Neuronal stem cell (in vitro differentiated cells): ENCODE measurements around the gene NFATC3.

Experiments used
- DNase-seq: peaks from one replicate; pipeline ENCODE4 v3.0.0-alpha.2; 2013; ENCODE audit warnings: low spot score
- H2AFZ ChIP-seq: one replicate; pipeline ENCODE4 v1.6.1; 2013; ENCODE audit warnings: mild to moderate bottlenecking, low read length, inconsistent platforms
- H2AK5ac ChIP-seq: 2 replicates; pipeline ENCODE4 v1.6.1; 2013; ENCODE audit warnings: low read depth, mild to moderate bottlenecking, inconsistent platforms, low read length, moderate library complexity, mixed read lengths
- H2BK120ac ChIP-seq: 2 replicates; pipeline ENCODE4 v1.6.1; 2013; ENCODE audit warnings: low read depth, mild to moderate bottlenecking, inconsistent platforms, low read length, moderate library complexity, mixed read lengths
- H2BK12ac ChIP-seq: one replicate; pipeline ENCODE4 v1.6.1; 2013; ENCODE audit warnings: low read length, inconsistent platforms
- H2BK15ac ChIP-seq: 2 replicates; pipeline ENCODE4 v1.6.1; 2013; ENCODE audit warnings: mild to moderate bottlenecking, low read length, inconsistent platforms, mixed read lengths
- H2BK5ac ChIP-seq: one replicate; pipeline ENCODE4 v1.6.1; 2013; ENCODE audit warnings: inconsistent platforms, mild to moderate bottlenecking, low read length, moderate library complexity
- H3K14ac ChIP-seq: one replicate; pipeline ENCODE4 v1.6.1; 2013; ENCODE audit warnings: low read length, inconsistent platforms
- H3K18ac ChIP-seq: 2 replicates; pipeline ENCODE4 v1.6.1; 2013; ENCODE audit warnings: low read length, inconsistent platforms
- H3K23ac ChIP-seq: 2 replicates; pipeline ENCODE4 v1.6.1; 2013; ENCODE audit warnings: low read depth, mild to moderate bottlenecking, mixed read lengths, low read length, inconsistent platforms; ENCODE audit not compliant: poor library complexity
- H3K27ac ChIP-seq: replicated peaks from 3 replicates; pipeline ENCODE4 v1.5.1; 2013; ENCODE audit warnings: low read length, inconsistent platforms
- H3K27me3 ChIP-seq, 3 experiments: 2 replicates each; pipeline ENCODE4 v1.6.1; 2013; ENCODE audit warnings: low read length in 3 of 3, mild to moderate bottlenecking in 2 of 3, inconsistent platforms in 1 of 3, low read depth in 1 of 3, mixed read lengths in 1 of 3, moderate library complexity in 1 of 3; ENCODE audit not compliant: control insufficient read depth in 3 of 3, insufficient read depth in 3 of 3
- H3K36me3 ChIP-seq, 2 donors: replicated peaks in 1 of 2; 2 replicates each; pipeline ENCODE4 v1.6.1; 2013; ENCODE audit warnings: low read length in 2 of 2; ENCODE audit not compliant: control insufficient read depth in 2 of 2, insufficient read depth in 2 of 2
- H3K4ac ChIP-seq: 2 replicates; pipeline ENCODE4 v1.6.1; 2013; ENCODE audit warnings: inconsistent platforms, mild to moderate bottlenecking, low read length, moderate library complexity
- H3K4me1 ChIP-seq, 2 donors: 1 replicate in 1 of 2; 2 replicates in 1 of 2; pipeline ENCODE4 v1.6.1; 2013; ENCODE audit warnings: low read length in 2 of 2, low read depth in 1 of 2; ENCODE audit not compliant: control insufficient read depth in 2 of 2, insufficient read depth in 1 of 2
- H3K4me2 ChIP-seq: one replicate; pipeline ENCODE4 v1.6.1; 2013; ENCODE audit warnings: mild to moderate bottlenecking, low read length, inconsistent platforms; ENCODE audit not compliant: insufficient read depth, poor library complexity, severe bottlenecking
- H3K4me3 ChIP-seq, 2 donors: 2 replicates each; pipeline ENCODE4 v1.5.1; 2013; ENCODE audit warnings: low read length in 2 of 2, mild to moderate bottlenecking in 2 of 2, inconsistent platforms in 1 of 2, moderate library complexity in 1 of 2
- H3K79me1 ChIP-seq: one replicate; pipeline ENCODE4 v1.6.1; 2013; ENCODE audit warnings: low read depth, mild to moderate bottlenecking, inconsistent platforms, low read length, moderate library complexity
- H3K9ac ChIP-seq: one replicate; pipeline ENCODE4 v1.6.1; 2013; ENCODE audit warnings: mild to moderate bottlenecking, low read depth, low read length, inconsistent platforms; ENCODE audit not compliant: poor library complexity
- H3K9me3 ChIP-seq, 2 donors: replicated peaks in 1 of 2; 2 replicates each; pipeline versions ENCODE3 to v1.6.1; 2013; ENCODE audit warnings: low read length in 2 of 2, mild to moderate bottlenecking in 2 of 2, inconsistent platforms in 1 of 2, low read depth in 1 of 2, mixed read lengths in 1 of 2, moderate library complexity in 1 of 2; ENCODE audit not compliant: control insufficient read depth in 2 of 2, insufficient read depth in 1 of 2
- H4K8ac ChIP-seq: one replicate; pipeline ENCODE4 v1.6.1; 2013; ENCODE audit warnings: low read depth, mild to moderate bottlenecking, inconsistent platforms, low read length, moderate library complexity
- H4K91ac ChIP-seq: one replicate; pipeline ENCODE4 v1.6.1; 2013; ENCODE audit warnings: low read length, low read depth, mild to moderate bottlenecking, inconsistent platforms; ENCODE audit not compliant: poor library complexity
- WGBS, 2 donors: extraction: QIAGEN DNeasy Blood & Tissue Kit; methylation state at CpG; one replicate each; pipeline ENCODE4 v1.1.7; 2013; ENCODE audit warnings: missing lambda C conversion rate in 2 of 2, mixed read lengths in 1 of 2; ENCODE audit not compliant: insufficient read length in 2 of 2, insufficient replicate concordance in 1 of 2; ENCODE audit errors: extremely low coverage in 2 of 2; 5-methylcytosine and 5-hydroxymethylcytosine counted together

NFATC3 gene

DNA sequence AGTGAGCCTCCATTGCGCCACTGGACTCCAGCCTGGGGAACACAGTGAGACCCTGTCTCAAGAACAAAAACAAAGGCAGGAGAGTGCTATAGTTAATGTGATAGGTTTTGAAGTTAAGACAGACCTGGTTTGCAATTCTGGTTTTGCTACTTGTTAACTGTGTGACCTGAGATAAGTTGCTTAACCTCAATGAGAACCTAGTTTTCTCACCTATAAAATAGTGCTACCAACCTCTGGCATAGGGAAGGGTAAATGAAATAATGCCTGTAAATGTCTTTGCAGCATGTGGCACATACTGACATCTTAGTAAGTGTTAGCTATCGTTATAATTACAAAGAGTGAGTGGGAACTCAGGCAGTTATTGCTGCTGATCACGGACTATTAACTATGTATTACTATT is 29.8 kb upstream of the NFATC3 start:
- no peak overlapping the region for H3K18ac ChIP-seq
- H2AFZ ChIP-seq: no peak overlapping the region
- no peak overlapping the region for H4K8ac ChIP-seq
- no peaks in the 10 kb centered on the region for H3K27me3 ChIP-seq
- no peak overlapping the region for H3K14ac ChIP-seq
- H3K4me1 ChIP-seq: no peaks in the 10 kb centered on the region
- no peak overlapping the region for H3K27ac ChIP-seq
- no peak overlapping the region for H2BK15ac ChIP-seq
- H3K9ac ChIP-seq: no peak overlapping the region
- no peak overlapping the region for H3K4me2 ChIP-seq
- H2BK5ac ChIP-seq: no peak overlapping the region
- H2BK120ac ChIP-seq: no peak overlapping the region
- WGBS, 2 donors: no CpG with 5 or more reads among the region's 3 CpGs
- no peak overlapping the region for H3K4ac ChIP-seq
- no peak overlapping the region for H2AK5ac ChIP-seq
- H3K9me3 ChIP-seq: no peaks in the 10 kb centered on the region
- no peak for DNase-seq
- H4K91ac ChIP-seq: no peak overlapping the region
- H3K4me3 ChIP-seq: no peak overlapping the region
- no peak overlapping the region for H3K23ac ChIP-seq
- peaks cover 9 to 73% of the 10 kb centered on the region in 2 donors for H3K36me3 ChIP-seq
- no peak overlapping the region for H2BK12ac ChIP-seq
- H3K79me1 ChIP-seq: no peaks in the 10 kb centered on the region

DNA sequence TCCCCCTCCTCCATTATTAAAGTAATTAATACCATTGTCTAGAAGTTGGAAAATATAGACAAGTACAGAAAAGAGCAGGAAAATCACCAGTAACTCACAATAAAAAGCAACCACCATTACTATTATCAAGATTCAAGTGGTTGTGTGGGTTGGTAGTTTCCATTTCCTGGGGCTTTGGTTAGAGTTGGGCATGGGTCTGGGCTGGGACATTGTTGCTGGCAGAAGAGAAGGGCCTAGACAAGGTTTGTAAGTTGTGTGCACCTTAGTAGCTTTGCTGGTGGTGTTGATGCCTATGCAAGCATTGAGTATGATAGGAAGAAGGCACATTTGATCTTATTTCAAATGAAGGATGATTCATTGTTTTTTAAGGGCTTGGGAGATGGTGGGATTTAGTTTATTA is 25.4 kb upstream of the NFATC3 start:
- no peaks in the 10 kb centered on the region for H3K79me1 ChIP-seq
- no peaks in the 10 kb centered on the region for H3K27me3 ChIP-seq
- no peak overlapping the region for H4K8ac ChIP-seq
- no peak overlapping the region for H3K9ac ChIP-seq
- no peak overlapping the region for H3K4me2 ChIP-seq
- H2BK12ac ChIP-seq: no peak overlapping the region
- no peak overlapping the region for H2AFZ ChIP-seq
- DNase-seq: no peak
- peaks cover 5 to 67% of the 10 kb centered on the region in 2 donors for H3K36me3 ChIP-seq
- H2BK15ac ChIP-seq: no peak overlapping the region
- no peak overlapping the region for H4K91ac ChIP-seq
- no peak overlapping the region for H3K14ac ChIP-seq
- H2AK5ac ChIP-seq: no peak overlapping the region
- no peak overlapping the region for H3K4me3 ChIP-seq
- no peak overlapping the region for H2BK5ac ChIP-seq
- no peaks in the 10 kb centered on the region for H3K9me3 ChIP-seq
- H3K4me1 ChIP-seq: peaks cover 0 to under 1% of the 10 kb centered on the region in 2 donors
- no peak overlapping the region for H2BK120ac ChIP-seq
- no peak overlapping the region for H3K18ac ChIP-seq
- no peak overlapping the region for H3K4ac ChIP-seq
- no peak overlapping the region for H3K27ac ChIP-seq
- H3K23ac ChIP-seq: no peak overlapping the region

GRCh38 chr16:68061396-68061795 is 23.8 kb upstream of the NFATC3 start:
- no peaks in the 10 kb centered on the region for H3K27me3 ChIP-seq
- no peak overlapping the region for H3K27ac ChIP-seq
- no peak overlapping the region for H3K18ac ChIP-seq
- no peak overlapping the region for H3K9ac ChIP-seq
- H3K23ac ChIP-seq: peak overlapping the region; percentile 9
- peaks cover 0 to 15% of the 10 kb centered on the region in 2 donors for H3K4me1 ChIP-seq
- H3K4ac ChIP-seq: no peak overlapping the region
- no peak for DNase-seq
- H3K36me3 ChIP-seq: peaks cover 4 to 54% of the 10 kb centered on the region in 2 donors
- WGBS, 2 donors: no CpG with 5 or more reads among the region's 3 CpGs
- no peak overlapping the region for H2BK120ac ChIP-seq
- no peaks in the 10 kb centered on the region for H3K79me1 ChIP-seq
- no peak overlapping the region for H2BK15ac ChIP-seq
- H2AK5ac ChIP-seq: no peak overlapping the region
- no peak overlapping the region for H3K14ac ChIP-seq
- no peak overlapping the region for H4K8ac ChIP-seq
- no peaks in the 10 kb centered on the region for H3K9me3 ChIP-seq
- H4K91ac ChIP-seq: no peak overlapping the region
- H3K4me2 ChIP-seq: no peak overlapping the region
- H2BK12ac ChIP-seq: no peak overlapping the region
- H3K4me3 ChIP-seq: no peak overlapping the region
- H2AFZ ChIP-seq: no peak overlapping the region
- peak overlapping the region; percentile 49 for H2BK5ac ChIP-seq

GRCh38 chr16:68062910-68063393 is 22.2 kb upstream of the NFATC3 start:
- Histone ChIP-seq H4K8ac (no peak overlapping the region), H2AK5ac (no peak overlapping the region), H3K4me2 (no peak overlapping the region), H3K4ac (no peak overlapping the region), H2BK5ac (no peak overlapping the region), H3K18ac (no peak overlapping the region), H4K91ac (no peak overlapping the region), H3K79me1 (no peaks in the 10 kb centered on the region), H2AFZ (no peak overlapping the region), H2BK15ac (no peak overlapping the region), H3K27ac (no peak overlapping the region), H3K4me3 (peak overlapping the region in 1 of 2 donors; percentile 20), H3K23ac (no peak overlapping the region), H3K9me3 (no peaks in the 10 kb centered on the region), H3K27me3 (no peaks in the 10 kb centered on the region), H3K14ac (no peak overlapping the region), H3K4me1 (peaks cover 0 to 19% of the 10 kb centered on the region in 2 donors), H2BK12ac (no peak overlapping the region), H2BK120ac (no peak overlapping the region), H3K9ac (no peak overlapping the region), H3K36me3 (peaks cover 4 to 51% of the 10 kb centered on the region in 2 donors)
- WGBS, 2 donors: no CpG with 5 or more reads among the region's 4 CpGs
- no peak for DNase-seq
